HUDEP-2 (cell line): Measurements from ENCODE around the gene PARP2.

Source experiments
- DNase-seq, 76 experiments: peaks; one replicate each; lab custom pipeline; 2025; ENCODE audit not compliant: unreplicated experiment in 76 of 76; lab: John Stamatoyannopoulos, UW

PARP2 gene

GRCh38 chr14:20388159-20388558 is 44.7 kb downstream of the PARP2 start:
- DNase-seq, result no peak

GRCh38 chr14:20391505-20391904 is 48.1 kb downstream of the PARP2 start:
- no peak for DNase-seq

GRCh38 chr14:20397511-20397910 is 54.1 kb downstream of the PARP2 start:
- no peak for DNase-seq

- no peak for DNase-seq
Observed at GRCh38 chr14:20400589-20400964, 57.1 kb downstream of the PARP2 start.

- DNase-seq, result no peak
Observed at GRCh38 chr14:20400965-20401593, 57.6 kb downstream of the PARP2 start.

- no peak for DNase-seq
Observed at GRCh38 chr14:20403521-20403920, 60.1 kb downstream of the PARP2 start.
